Fibroblast of mammary gland (primary cell): ENCODE data around the gene TRAF1.

Experiments used
- DNase-seq: peaks from one replicate; pipeline ENCODE4 v3.0.0-alpha.2; 2010; ENCODE audit warnings: low read depth
- H3K4me3 ChIP-seq: 2 replicates; pipeline ENCODE4 v1.5.1; 2011; ENCODE audit warnings: low read depth, mild to moderate bottlenecking, low read length, moderate library complexity; ENCODE audit not compliant: control insufficient read depth
- CTCF ChIP-seq: conservative IDR thresholded peaks from 2 replicates; pipeline ENCODE4 v1.5.1; 2011; ENCODE audit warnings: low read depth, low read length, inconsistent platforms; ENCODE audit not compliant: control insufficient read depth, insufficient read depth

The TRAF1 gene

GRCh38 chr9:120949290-120949689 lies 22.7 kb upstream of the TRAF1 start:
- no peak overlapping the region for H3K4me3 ChIP-seq
- no peak for TF ChIP-seq CTCF
- no peak for DNase-seq

- no peak for DNase-seq
- no peak overlapping the region for H3K4me3 ChIP-seq
- no peak for TF ChIP-seq CTCF
Observed at GRCh38 chr9:120948824-120949223, 22.2 kb upstream of the TRAF1 start.

GRCh38 chr9:120947222-120947621 lies 20.6 kb upstream of the TRAF1 start:
- TF ChIP-seq CTCF: no peak
- no peak for DNase-seq
- no peak overlapping the region for H3K4me3 ChIP-seq

GRCh38 chr9:120946259-120946658 lies 19.7 kb upstream of the TRAF1 start:
- peak; percentile 79 for DNase-seq
- H3K4me3 ChIP-seq: no peak overlapping the region
- TF ChIP-seq CTCF: no peak

- no peak for TF ChIP-seq CTCF
- no peak overlapping the region for H3K4me3 ChIP-seq
- DNase-seq: no peak
Observed at GRCh38 chr9:120944948-120945347, 18.4 kb upstream of the TRAF1 start.

- no peak overlapping the region for H3K4me3 ChIP-seq
- no peak for DNase-seq
- TF ChIP-seq CTCF: no peak
Observed at GRCh38 chr9:120944434-120944843, 17.8 kb upstream of the TRAF1 start.
